IMR-90 (cell line): ENCODE measurements around the gene NATD1. TPM values are rescaled to one million over a fixed set of nuclear protein-coding genes. Genes with fewer than 3 reads are reported as not detected.

Experiments
- ATAC-seq: fragments of 200-7000 bp; cut with Tn5 transposase; 2 replicates; pipeline ENCODE4 v1.9.1; 2020; ENCODE audit warnings: low read depth, mild to moderate bottlenecking, moderate library complexity
- BruUV-seq: library from RNA; stranded (reverse); fragments of 400-500 nt; replicated peaks from 2 replicates; lab custom pipeline; 2021; lab: Mats Ljungman, UMichigan
- CTCF ChIA-PET: fragments of 300-600 bp; formaldehyde crosslinking; extraction: SDS; loops from one replicate; lab custom pipeline; 2021; ENCODE audit warnings: antibody characterized with exemption; lab: Yijun Ruan, JAX
- POLR2A ChIA-PET: fragments of 300-600 bp; sonication (Branson Sonifier 250); formaldehyde crosslinking; loops from one replicate; lab custom pipeline; 2022; ENCODE audit warnings: antibody characterized with exemption; ENCODE audit not compliant: unreplicated experiment; lab: Charles Lee
- DNase-seq: peaks from one replicate; pipeline ENCODE4 v3.0.0; 2013
- H2AFZ ChIP-seq: replicated peaks from 2 replicates; pipeline ENCODE3; 2013; ENCODE audit warnings: low read length, mild to moderate bottlenecking; ENCODE audit not compliant: poor library complexity
- H2AK5ac ChIP-seq: 2 replicates; pipeline ENCODE4 v1.6.1; 2013; ENCODE audit warnings: low read depth, low read length, inconsistent platforms
- H2AK9ac ChIP-seq: replicated peaks from 2 replicates; pipeline ENCODE3; 2013; ENCODE audit warnings: mild to moderate bottlenecking, low read depth, low read length, moderate library complexity; ENCODE audit not compliant: poor library complexity
- H2BK120ac ChIP-seq: 2 replicates; pipeline ENCODE4 v1.6.1; 2013; ENCODE audit warnings: low read depth, low read length, inconsistent platforms
- H2BK15ac ChIP-seq: 3 replicates; pipeline ENCODE4 v1.6.1; 2013; ENCODE audit warnings: low read depth, low read length, inconsistent platforms
- H2BK20ac ChIP-seq: 2 replicates; pipeline ENCODE4 v1.6.1; 2013; ENCODE audit warnings: low read depth, mild to moderate bottlenecking, inconsistent platforms, low read length, moderate library complexity
- H2BK5ac ChIP-seq: 2 replicates; pipeline ENCODE4 v1.6.1; 2013; ENCODE audit warnings: mild to moderate bottlenecking, low read depth, low read length, inconsistent platforms; ENCODE audit not compliant: poor library complexity, severe bottlenecking
- H3K14ac ChIP-seq: replicated peaks from 2 replicates; pipeline ENCODE4 v1.6.1; 2013; ENCODE audit warnings: low read depth, low read length, inconsistent platforms
- H3K18ac ChIP-seq: 2 replicates; pipeline ENCODE4 v1.6.1; 2013; ENCODE audit warnings: low read depth, low read length, control low read depth
- H3K23ac ChIP-seq: 2 replicates; pipeline ENCODE4 v1.6.1; 2013; ENCODE audit warnings: low read depth, low read length, inconsistent platforms
- H3K27ac ChIP-seq: 2 replicates; pipeline ENCODE4 v1.5.1; 2013; ENCODE audit warnings: mild to moderate bottlenecking, control low read depth, low read length; ENCODE audit not compliant: insufficient read depth
- H3K27me3 ChIP-seq: 2 replicates; pipeline ENCODE4 v1.6.1; 2013; ENCODE audit warnings: low read length; ENCODE audit not compliant: control insufficient read depth, insufficient read depth
- H3K36me3 ChIP-seq: 2 replicates; pipeline ENCODE4 v1.6.1; 2013; ENCODE audit warnings: low read length, mixed read lengths; ENCODE audit not compliant: control insufficient read depth, insufficient read depth
- H3K4ac ChIP-seq: 2 replicates; pipeline ENCODE4 v1.6.1; 2013; ENCODE audit warnings: low read depth, low read length, inconsistent platforms
- H3K4me1 ChIP-seq: 2 replicates; pipeline ENCODE4 v1.6.1; 2013; ENCODE audit warnings: low read length, mixed read lengths; ENCODE audit not compliant: control insufficient read depth, insufficient read depth
- H3K4me2 ChIP-seq: 2 replicates; pipeline ENCODE4 v1.6.1; 2013; ENCODE audit warnings: low read depth, mild to moderate bottlenecking, control low read depth, low read length, moderate library complexity
- H3K4me3 ChIP-seq: 2 replicates; pipeline ENCODE4 v1.5.1; 2013; ENCODE audit warnings: low read depth, mild to moderate bottlenecking, control low read depth, low read length, moderate library complexity; ENCODE audit not compliant: insufficient read depth
- H3K56ac ChIP-seq: 2 replicates; pipeline ENCODE4 v1.6.1; 2013; ENCODE audit warnings: low read length, inconsistent platforms; ENCODE audit not compliant: insufficient read depth; ENCODE audit errors: extremely low read depth
- H3K79me1 ChIP-seq, 2 experiments: 2 replicates each; pipeline ENCODE4 v1.6.1; 2013; ENCODE audit warnings: low read length in 2 of 2, inconsistent platforms in 1 of 2, low read depth in 1 of 2
- H3K9ac ChIP-seq: 2 replicates; pipeline ENCODE4 v1.6.1; 2013; ENCODE audit warnings: low read depth, low read length, control low read depth
- H3K9me1 ChIP-seq: 2 replicates; pipeline ENCODE4 v1.6.1; 2013; ENCODE audit warnings: low read length, inconsistent platforms; ENCODE audit not compliant: insufficient read depth
- H3K9me3 ChIP-seq: 2 replicates; pipeline ENCODE4 v1.6.1; 2013; ENCODE audit warnings: low read length; ENCODE audit not compliant: control insufficient read depth, insufficient read depth
- H4K20me1 ChIP-seq: 2 replicates; pipeline ENCODE4 v1.6.1; 2013; ENCODE audit warnings: low read length, inconsistent platforms; ENCODE audit not compliant: insufficient read depth
- H4K5ac ChIP-seq: 2 replicates; pipeline ENCODE4 v1.6.1; 2013; ENCODE audit warnings: mild to moderate bottlenecking, low read depth, low read length, control low read depth
- H4K8ac ChIP-seq, 2 experiments: 2 replicates each; pipeline ENCODE4 v1.6.1; 2013; ENCODE audit warnings: low read depth in 2 of 2, low read length in 2 of 2, control low read depth in 1 of 2, inconsistent platforms in 1 of 2
- H4K91ac ChIP-seq: 2 replicates; pipeline ENCODE4 v1.6.1; 2013; ENCODE audit warnings: low read depth, low read length, inconsistent platforms; ENCODE audit not compliant: insufficient read depth
- BHLHE40 ChIP-seq: fragments of 150-350 bp; IDR thresholded peaks from 2 replicates; pipeline ENCODE4 v1.6.1; 2016; ENCODE audit warnings: mild to moderate bottlenecking, low read depth, low read length
- CEBPB ChIP-seq: IDR thresholded peaks from 2 replicates; pipeline ENCODE4 v1.6.1; 2012; ENCODE audit warnings: low read depth, low read length, improper control_type of control experiment
- CHD1 ChIP-seq: IDR thresholded peaks from 2 replicates; pipeline ENCODE4 v1.6.1; 2012; ENCODE audit warnings: low read depth, low read length, improper control_type of control experiment
- FOS ChIP-seq: fragments of 150-350 bp; IDR thresholded peaks from 2 replicates; pipeline ENCODE4 v1.6.1; 2016; ENCODE audit warnings: low read depth, low read length
- MAFK ChIP-seq: IDR thresholded peaks from 2 replicates; pipeline ENCODE4 v1.6.1; 2012; ENCODE audit warnings: low read depth, low read length, improper control_type of control experiment
- MAZ ChIP-seq: IDR thresholded peaks from 2 replicates; pipeline ENCODE4 v1.6.1; 2012; ENCODE audit warnings: low read depth, mild to moderate bottlenecking, low read length, improper control_type of control experiment, moderate library complexity, borderline replicate concordance
- MXI1 ChIP-seq: IDR thresholded peaks from 2 replicates; pipeline ENCODE4 v1.6.1; 2012; ENCODE audit warnings: low read depth, mild to moderate bottlenecking, low read length, moderate library complexity, borderline replicate concordance
- NFE2L2 ChIP-seq: fragments of 150-350 bp; IDR thresholded peaks from 2 replicates; pipeline ENCODE4 v1.6.1; 2016; ENCODE audit warnings: low read depth, mild to moderate bottlenecking, low read length
- POLR2A ChIP-seq: IDR thresholded peaks from 2 replicates; pipeline ENCODE4 v1.6.1; 2012; ENCODE audit warnings: mild to moderate bottlenecking, low read depth, low read length
- RAD21 ChIP-seq: IDR thresholded peaks from 2 replicates; pipeline ENCODE4 v1.6.1; 2012; ENCODE audit warnings: low read length, improper control_type of control experiment
- RCOR1 ChIP-seq: IDR thresholded peaks from 2 replicates; pipeline ENCODE4 v1.6.1; 2012; ENCODE audit warnings: mild to moderate bottlenecking, low read length, improper control_type of control experiment; ENCODE audit not compliant: insufficient replicate concordance
- RFX5 ChIP-seq: IDR thresholded peaks from 2 replicates; pipeline ENCODE4 v1.8.0; 2012; ENCODE audit warnings: low read depth, mild to moderate bottlenecking, low read length, moderate library complexity
- SMC3 ChIP-seq: fragments of 150-350 bp; IDR thresholded peaks from 2 replicates; pipeline ENCODE4 v1.6.1; 2016; ENCODE audit warnings: low read depth, mild to moderate bottlenecking, antibody characterized with exemption, low read length, moderate library complexity
- WGBS, 2 experiments: methylation state at CpG; one replicate each; pipeline versions ENCODE4 v1.1.5 to v1.1.7; 2013; ENCODE audit warnings: missing lambda C conversion rate in 2 of 2; ENCODE audit not compliant: insufficient read length in 1 of 2; ENCODE audit errors: extremely low coverage in 2 of 2; 5-methylcytosine and 5-hydroxymethylcytosine counted together
- dilution Hi-C: fragments of 300-500 bp; cut with HindIII; formaldehyde crosslinking; loops from one replicate; pipeline ENCODE4 v1.14.3; 2018; ENCODE audit warnings: low sequenced_read_pairs; ENCODE audit not compliant: unreplicated experiment
- in situ Hi-C: fragments of 300-500 bp; cut with MboI; formaldehyde crosslinking; loops from 3 replicates; pipeline ENCODE4 v1.14.3; 2019; ENCODE audit warnings: low sequenced_read_pairs, inconsistent platforms, mixed read lengths
- intact Hi-C: fragments of 100-400 bp; cut with micrococcal nuclease; formaldehyde crosslinking; loops from 2 replicates; pipeline ENCODE4 v1.10.0; 2022
- polyA plus RNA-seq, 3 experiments: library from polyadenylated mRNA; depleted of rRNA; stranded (reverse); fragments of >200 nt; gene quantifications; 2 replicates each; pipeline ENCODE4 v1.2.3, GENCODE V29; 2012; ENCODE audit warnings: low replicate concordance in 1 of 3
- total RNA-seq: library from RNA; depleted of rRNA; stranded (reverse); fragments of >200 nt; gene quantifications from 2 replicates; pipeline ENCODE4 v1.2.3, GENCODE V29; 2012
- TF ChIP-seq, protein P1 (sequence below): fragments of 150-350 bp; IDR thresholded peaks from 2 replicates; pipeline ENCODE4 v1.6.1; 2016; ENCODE audit warnings: low read depth, mild to moderate bottlenecking, low read length, moderate library complexity, borderline replicate concordance
- TF ChIP-seq, protein P2 (sequence below): conservative IDR thresholded peaks from 2 replicates; pipeline ENCODE4 v1.5.1; 2012; ENCODE audit warnings: mild to moderate bottlenecking, low read depth, low read length, improper control_type of control experiment
- TF ChIP-seq, protein P3 (sequence below): fragments of 150-350 bp; IDR thresholded peaks from 2 replicates; pipeline ENCODE4 v1.6.1; 2017; ENCODE audit warnings: mild to moderate bottlenecking, antibody characterized with exemption, low read length, low read depth

Gene NATD1
- total and polyA plus RNA-seq, 2 of the 4 experiments (the other 2 are of a cell fraction) = 0.90 to 4.3 TPM

DNA sequence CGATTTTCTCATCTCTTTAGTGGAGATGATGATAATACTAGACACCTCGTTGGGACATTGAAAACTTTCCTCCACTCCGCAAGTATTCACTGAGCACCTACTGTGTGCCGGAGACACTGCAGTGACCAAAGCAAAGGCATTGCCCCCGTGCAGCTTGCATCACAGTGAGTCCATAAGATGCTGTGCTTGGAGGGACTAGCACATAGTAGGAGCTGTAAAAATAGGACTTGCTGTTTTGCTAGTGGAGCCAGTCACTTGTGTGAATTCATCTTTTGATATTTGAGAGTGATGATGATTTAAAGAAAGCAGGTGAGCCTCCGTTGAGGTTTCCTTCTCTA, 26.0 kb upstream of the NATD1 start:
- H3K79me1 ChIP-seq = peaks cover 6 to 35% of the 10 kb centered on the region in 2 experiments; a peak in 3 of 4 replicates
- H4K8ac ChIP-seq = no peak overlapping the region
- H2BK20ac ChIP-seq = no peak overlapping the region
- H3K9me1 ChIP-seq = peaks cover 19% of the 10 kb centered on the region
- intact Hi-C loops (no loop called here), dilution Hi-C loops (no loop called here), in situ Hi-C loops (no loop called here)
- TF ChIP-seq RFX5 = no peak
- no peak for TF ChIP-seq NFE2L2
- TF ChIP-seq MAFK = no peak
- TF ChIP-seq RCOR1 = no peak
- TF ChIP-seq, protein P1, sequence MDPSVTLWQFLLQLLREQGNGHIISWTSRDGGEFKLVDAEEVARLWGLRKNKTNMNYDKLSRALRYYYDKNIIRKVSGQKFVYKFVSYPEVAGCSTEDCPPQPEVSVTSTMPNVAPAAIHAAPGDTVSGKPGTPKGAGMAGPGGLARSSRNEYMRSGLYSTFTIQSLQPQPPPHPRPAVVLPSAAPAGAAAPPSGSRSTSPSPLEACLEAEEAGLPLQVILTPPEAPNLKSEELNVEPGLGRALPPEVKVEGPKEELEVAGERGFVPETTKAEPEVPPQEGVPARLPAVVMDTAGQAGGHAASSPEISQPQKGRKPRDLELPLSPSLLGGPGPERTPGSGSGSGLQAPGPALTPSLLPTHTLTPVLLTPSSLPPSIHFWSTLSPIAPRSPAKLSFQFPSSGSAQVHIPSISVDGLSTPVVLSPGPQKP = no peak
- no peak for TF ChIP-seq CEBPB
- TF ChIP-seq, protein P2, sequence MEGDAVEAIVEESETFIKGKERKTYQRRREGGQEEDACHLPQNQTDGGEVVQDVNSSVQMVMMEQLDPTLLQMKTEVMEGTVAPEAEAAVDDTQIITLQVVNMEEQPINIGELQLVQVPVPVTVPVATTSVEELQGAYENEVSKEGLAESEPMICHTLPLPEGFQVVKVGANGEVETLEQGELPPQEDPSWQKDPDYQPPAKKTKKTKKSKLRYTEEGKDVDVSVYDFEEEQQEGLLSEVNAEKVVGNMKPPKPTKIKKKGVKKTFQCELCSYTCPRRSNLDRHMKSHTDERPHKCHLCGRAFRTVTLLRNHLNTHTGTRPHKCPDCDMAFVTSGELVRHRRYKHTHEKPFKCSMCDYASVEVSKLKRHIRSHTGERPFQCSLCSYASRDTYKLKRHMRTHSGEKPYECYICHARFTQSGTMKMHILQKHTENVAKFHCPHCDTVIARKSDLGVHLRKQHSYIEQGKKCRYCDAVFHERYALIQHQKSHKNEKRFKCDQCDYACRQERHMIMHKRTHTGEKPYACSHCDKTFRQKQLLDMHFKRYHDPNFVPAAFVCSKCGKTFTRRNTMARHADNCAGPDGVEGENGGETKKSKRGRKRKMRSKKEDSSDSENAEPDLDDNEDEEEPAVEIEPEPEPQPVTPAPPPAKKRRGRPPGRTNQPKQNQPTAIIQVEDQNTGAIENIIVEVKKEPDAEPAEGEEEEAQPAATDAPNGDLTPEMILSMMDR = no peak
- no peak for TF ChIP-seq MXI1
- TF ChIP-seq CHD1 = no peak
- TF ChIP-seq FOS = no peak
- no peak for TF ChIP-seq POLR2A
- TF ChIP-seq SMC3 = no peak
- TF ChIP-seq, protein P3, sequence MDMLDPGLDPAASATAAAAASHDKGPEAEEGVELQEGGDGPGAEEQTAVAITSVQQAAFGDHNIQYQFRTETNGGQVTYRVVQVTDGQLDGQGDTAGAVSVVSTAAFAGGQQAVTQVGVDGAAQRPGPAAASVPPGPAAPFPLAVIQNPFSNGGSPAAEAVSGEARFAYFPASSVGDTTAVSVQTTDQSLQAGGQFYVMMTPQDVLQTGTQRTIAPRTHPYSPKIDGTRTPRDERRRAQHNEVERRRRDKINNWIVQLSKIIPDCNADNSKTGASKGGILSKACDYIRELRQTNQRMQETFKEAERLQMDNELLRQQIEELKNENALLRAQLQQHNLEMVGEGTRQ = no peak
- no peak for TF ChIP-seq RAD21
- no peak for TF ChIP-seq MAZ
- no peak for TF ChIP-seq BHLHE40
- no peak overlapping the region for H3K4me3 ChIP-seq
- WGBS, 2 experiments = 83% methylated on average over 2 of the region's 6 CpGs; no CpG with 5 or more reads in 1 of the 2 experiments
- H3K4me2 ChIP-seq = no peak overlapping the region
- H3K36me3 ChIP-seq = no peaks in the 10 kb centered on the region
- no peak overlapping the region for H3K23ac ChIP-seq
- no peak for DNase-seq
- no peak overlapping the region; the same call in 1 of the 2 replicates for H2AK5ac ChIP-seq
- H4K20me1 ChIP-seq = no peaks in the 10 kb centered on the region
- no peak overlapping the region for H2BK5ac ChIP-seq
- POLR2A ChIA-PET = no interaction called here
- no peak overlapping the region for H4K5ac ChIP-seq
- no TSS peak for BruUV-seq
- H2BK15ac ChIP-seq = no peak overlapping the region
- H3K4ac ChIP-seq = no peak overlapping the region
- no peak overlapping the region for H3K27ac ChIP-seq
- no peaks in the 10 kb centered on the region for H3K27me3 ChIP-seq
- H2AK9ac ChIP-seq = no peak overlapping the region
- peaks cover 30% of the 10 kb centered on the region for H3K4me1 ChIP-seq
- no peak overlapping the region for H3K18ac ChIP-seq
- no peak for ATAC-seq
- CTCF ChIA-PET = interaction anchor here (1.1 to 1.2 kb wide), 3 partner anchors 25 to 160 kb away, joined by 3 to 4 read pairs (median 3); no protein-coding TSS in a partner anchor
- H4K91ac ChIP-seq = no peak overlapping the region
- H3K56ac ChIP-seq = no peak overlapping the region
- H3K9ac ChIP-seq = no peak overlapping the region
- H3K9me3 ChIP-seq = no peaks in the 10 kb centered on the region
- no peak overlapping the region for H3K14ac ChIP-seq
- no peak overlapping the region for H2AFZ ChIP-seq
- H2BK120ac ChIP-seq = no peak overlapping the region
